ENCODE measurements around the gene ADIPOR2. TPM values are rescaled to one million over a fixed set of nuclear protein-coding genes. Genes with fewer than 3 reads are reported as not detected.

Gene ADIPOR2
- total and polyA plus RNA-seq, 4 donors, result 26.6 to 68.3 (median 41.7) TPM

- no peaks in the 10 kb centered on the region for H3K9me3 ChIP-seq (ENCODE audit: control insufficient read depth in 4 of 4, low read length in 3 of 4)
- H3K27me3 ChIP-seq (ENCODE audit: control insufficient read depth in 4 of 4, insufficient read depth in 4 of 4, low read length in 3 of 4), result no peaks in the 10 kb centered on the region
- no peak for TF ChIP-seq ZBTB33 (IDR thresholded peaks at IDR 0.05)
- TF ChIP-seq FOXA2 (IDR thresholded peaks at IDR 0.05), result no peak
- no peak for TF ChIP-seq FOXA1 (IDR thresholded peaks at IDR 0.05)
- no peak for TF ChIP-seq ATF3 (IDR thresholded peaks at IDR 0.05)
- no peak for TF ChIP-seq GABPA (IDR thresholded peaks at IDR 0.05 in 1 of 2, conservative IDR thresholded peaks at IDR 0.05 in 1 of 2)
- no peak for TF ChIP-seq RAD21 (IDR thresholded peaks at IDR 0.05)
- no peak for TF ChIP-seq TAF1 (conservative IDR thresholded peaks at IDR 0.05)
- TF ChIP-seq JUND (IDR thresholded peaks at IDR 0.05), result no peak
- no peak for TF ChIP-seq HNF4A (conservative IDR thresholded peaks at IDR 0.05)
- TF ChIP-seq REST (IDR thresholded peaks at IDR 0.05), result no peak
- no peak for TF ChIP-seq HNF4G (IDR thresholded peaks at IDR 0.05)
- no peak for TF ChIP-seq NR2F2 (IDR thresholded peaks at IDR 0.05)
- no peak for TF ChIP-seq EGR1 (IDR thresholded peaks at IDR 0.05; ENCODE audit: low read depth in 2 of 2)
- no peak for TF ChIP-seq MAX (IDR thresholded peaks at IDR 0.05)
- no peak for TF ChIP-seq SP1 (IDR thresholded peaks at IDR 0.05)
- TF ChIP-seq YY1 (IDR thresholded peaks at IDR 0.05), result no peak
- no peak for TF ChIP-seq CTCF (IDR thresholded peaks at IDR 0.05; ENCODE audit: low read depth, low read length, missing input control)
- TF ChIP-seq RXRA (IDR thresholded peaks at IDR 0.05), result no peak
- no peak overlapping the region for H3K9ac ChIP-seq (ENCODE audit: low read depth in 1 of 2, low read length in 2 of 2)
- WGBS, result 88% methylated on average over 2 of the region's 2 CpGs
- H3K36me3 ChIP-seq (ENCODE audit: control insufficient read depth in 4 of 4, insufficient read depth in 3 of 4, low read depth in 1 of 4, low read length in 3 of 4), result no peaks in the 10 kb centered on the region
- no peak for DNase-seq (ENCODE audit: low spot score)
- peak overlapping the region; percentile 35 to 62 for H3K27ac ChIP-seq (ENCODE audit: low read depth in 1 of 2, low read length in 2 of 2)
- H3K4me3 ChIP-seq (ENCODE audit: low read depth in 1 of 3, low read length in 3 of 3), result no peak overlapping the region
- H3K4me1 ChIP-seq (ENCODE audit: control insufficient read depth in 4 of 4, insufficient read depth in 4 of 4, low read length in 3 of 4), result peaks cover 6 to 29% (median 11%) of the 10 kb centered on the region in 4 donors
Observed at GRCh38 chr12:1665366-1665765, 25.5 kb upstream of the ADIPOR2 start.
